GM19397 (cell line): ENCODE measurements around the gene HYAL1.
"Not testable (repeated sequence)": the region's sequence is repeated elsewhere in the genome, so short reads cannot be mapped to it uniquely, and the experiment has no call there.

ENCODE experiments used
- ATAC-seq: cut with Tn5 transposase; IDR thresholded peaks from one replicate; pipeline ENCODE4 v1.9.1; 2021; ENCODE audit warnings: mild to moderate bottlenecking, moderate library complexity; ENCODE audit not compliant: unreplicated experiment

HYAL1 gene

DNA sequence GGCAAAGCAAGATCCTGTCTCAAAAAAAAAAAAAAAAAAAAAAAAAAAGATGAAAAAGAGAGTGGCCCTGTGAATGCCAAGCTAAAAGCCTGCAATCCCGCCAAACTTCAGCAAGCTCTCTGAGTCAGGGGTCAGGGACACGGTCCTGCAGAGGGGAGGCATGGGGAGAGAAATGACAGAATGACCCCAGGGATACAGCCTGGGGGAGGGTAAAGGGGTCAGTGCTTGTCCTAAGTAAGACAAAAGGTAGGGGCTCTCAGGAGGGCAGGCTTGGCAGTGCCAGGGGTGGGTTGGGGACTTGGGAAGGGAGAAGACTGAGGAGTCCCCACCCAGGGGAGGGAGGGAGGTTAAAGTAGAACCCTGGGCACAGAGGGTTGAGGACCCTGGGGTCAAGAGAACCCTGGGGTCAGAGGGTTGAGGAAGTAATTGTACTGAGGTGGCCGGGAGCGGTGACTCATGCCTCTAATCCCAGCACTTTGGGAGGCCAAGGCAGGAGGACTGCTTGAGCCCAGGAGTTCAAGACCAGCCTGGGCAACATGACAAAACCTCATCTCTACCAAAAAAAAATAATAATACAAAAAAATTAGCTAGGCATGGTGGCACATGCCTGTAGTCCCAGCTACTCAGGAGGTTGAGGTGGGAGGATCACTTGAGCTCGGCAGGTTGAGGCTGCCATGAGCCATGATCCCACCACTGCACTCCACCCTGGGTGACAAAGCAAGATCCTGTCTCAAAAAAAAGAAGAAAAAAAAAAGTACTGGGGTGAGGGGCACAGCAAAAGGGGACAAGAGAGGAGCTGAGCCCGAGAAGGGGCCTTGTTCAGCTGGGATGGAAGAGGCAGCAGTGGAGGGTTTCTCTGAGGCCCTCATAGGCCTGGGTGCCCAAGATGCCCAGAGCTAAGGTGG is 39.6 kb downstream of the HYAL1 start:
- ATAC-seq: no peak

DNA sequence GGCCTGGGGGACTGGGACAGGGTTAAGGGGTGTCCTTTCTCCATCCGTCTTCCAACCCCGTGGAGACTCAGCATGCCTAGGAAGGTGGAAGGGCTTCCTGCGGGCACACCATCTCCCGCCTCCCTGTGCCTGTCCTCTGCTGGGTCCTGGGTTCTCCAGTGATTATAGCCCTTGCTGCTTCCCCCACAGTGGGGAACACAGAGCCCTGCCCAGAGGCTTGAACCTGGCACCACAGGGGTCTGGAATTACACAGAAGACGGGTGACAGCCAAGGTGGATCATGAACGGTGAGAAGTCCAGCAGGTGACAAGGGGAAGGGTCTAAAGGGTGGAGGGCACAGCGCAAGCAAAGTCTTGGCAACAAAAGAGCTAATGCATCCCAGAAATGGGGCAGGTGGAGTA is 40.6 kb downstream of the HYAL1 start:
- ATAC-seq: no peak

DNA sequence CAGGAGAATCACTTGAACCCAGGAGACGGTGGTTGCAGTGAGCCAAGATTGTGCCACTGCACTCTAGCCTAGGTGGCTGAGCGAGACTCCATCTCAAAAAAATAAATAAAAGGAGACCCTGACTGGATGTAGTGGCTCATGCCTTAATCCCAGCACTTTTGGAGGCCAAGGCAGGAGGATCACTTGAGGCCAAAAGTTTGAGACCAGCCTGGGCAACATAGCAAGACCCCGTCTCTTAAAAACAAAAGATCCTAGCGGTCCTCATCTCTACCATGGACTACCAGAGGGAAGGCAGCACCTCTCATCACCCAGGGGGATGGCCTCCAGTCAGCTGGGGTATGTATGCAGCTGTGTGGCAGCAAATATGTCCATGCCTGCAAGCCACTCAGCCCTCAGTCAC is 41.2 kb downstream of the HYAL1 start:
- not testable (repeated sequence) for ATAC-seq

DNA sequence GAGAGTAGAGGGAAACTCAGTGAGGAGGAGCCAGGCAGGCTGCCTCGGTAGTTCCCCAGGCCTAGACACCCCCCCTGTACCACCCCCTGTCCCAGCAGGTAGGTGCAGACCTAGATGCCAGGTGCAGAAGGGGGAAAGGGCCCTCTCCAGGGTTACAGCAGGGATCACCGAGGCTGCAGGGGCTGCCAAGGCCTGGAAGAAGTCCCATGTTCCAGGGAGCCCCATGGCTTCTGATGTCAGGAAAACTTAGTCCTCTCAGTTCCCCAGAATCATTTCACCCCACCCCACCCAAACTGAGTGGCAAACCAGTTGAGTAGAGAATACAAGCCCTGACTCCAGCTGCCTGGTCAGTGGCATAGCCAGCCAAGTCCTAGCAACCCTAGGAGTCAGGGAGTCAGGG is 41.9 kb downstream of the HYAL1 start:
- ATAC-seq: no peak

DNA sequence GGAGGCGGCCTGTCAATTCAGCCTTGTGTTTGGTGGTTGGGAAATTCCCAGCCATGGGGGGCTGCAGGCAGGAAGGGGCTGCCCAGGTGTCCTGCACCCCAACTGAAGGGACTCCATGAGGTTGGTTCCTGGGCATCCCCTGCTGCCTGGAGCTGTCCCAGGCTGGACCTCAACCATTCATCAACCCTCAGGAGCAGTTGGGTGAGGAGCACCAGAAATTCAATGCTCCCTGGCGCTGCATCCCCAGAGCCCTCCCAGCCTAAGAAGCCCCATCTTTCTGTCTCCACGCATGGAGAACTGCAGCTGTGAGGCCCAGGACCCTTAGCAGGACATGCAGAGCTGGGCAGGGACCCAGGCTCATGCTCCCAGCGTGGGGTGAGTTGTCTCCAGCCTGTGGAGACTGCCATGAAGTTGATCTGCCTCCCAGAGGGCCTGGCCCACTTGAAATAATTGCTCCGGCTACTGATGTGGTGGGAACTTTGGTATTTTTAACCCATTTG is 42.4 kb downstream of the HYAL1 start:
- no peak for ATAC-seq

DNA sequence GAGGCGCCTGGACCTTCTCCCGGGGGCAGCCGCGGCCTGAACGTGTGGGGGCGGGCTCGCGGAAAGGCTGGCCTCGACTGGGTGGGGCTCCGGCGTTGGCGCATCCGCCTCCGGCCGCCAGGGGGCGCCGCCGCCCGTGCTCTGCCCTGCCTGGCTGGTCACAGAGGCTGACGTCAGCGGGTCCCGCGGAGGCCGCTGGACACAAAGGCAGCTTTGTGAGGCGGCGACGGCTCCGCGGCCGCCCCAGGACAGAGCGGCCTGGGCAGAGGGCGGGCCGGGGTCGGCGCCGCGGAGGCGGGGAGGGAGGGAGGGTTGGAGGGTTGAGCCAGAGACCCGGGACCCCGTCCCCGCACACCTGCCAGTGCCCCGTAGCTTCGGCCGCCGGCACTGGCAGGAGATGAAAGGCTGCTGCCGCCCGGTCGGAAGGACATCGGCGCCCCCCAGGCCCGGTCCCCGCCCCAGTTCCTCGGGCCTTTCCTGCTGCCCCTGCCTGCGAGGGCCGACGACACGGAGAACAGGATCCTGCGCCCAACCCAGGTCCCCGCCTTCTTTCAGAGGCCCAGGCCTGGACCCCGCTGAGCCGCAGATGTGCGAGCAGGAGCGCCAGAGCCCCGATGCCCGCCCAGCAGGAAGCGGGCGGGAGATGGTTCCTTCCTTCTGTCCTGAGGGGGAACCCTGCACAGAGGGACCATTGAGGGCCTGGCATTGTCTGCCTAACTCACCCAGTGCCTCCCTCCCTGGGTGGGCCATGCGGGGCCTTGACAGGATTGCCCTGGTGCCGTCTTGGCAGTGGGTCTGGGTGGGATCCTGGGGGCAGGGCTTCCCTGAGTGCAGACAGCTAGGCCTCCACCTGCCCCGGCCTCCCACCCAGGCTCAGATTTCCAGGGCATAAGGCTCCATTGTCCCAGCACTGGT is 43.1 kb downstream of the HYAL1 start:
- ATAC-seq: peak; percentile 78

DNA sequence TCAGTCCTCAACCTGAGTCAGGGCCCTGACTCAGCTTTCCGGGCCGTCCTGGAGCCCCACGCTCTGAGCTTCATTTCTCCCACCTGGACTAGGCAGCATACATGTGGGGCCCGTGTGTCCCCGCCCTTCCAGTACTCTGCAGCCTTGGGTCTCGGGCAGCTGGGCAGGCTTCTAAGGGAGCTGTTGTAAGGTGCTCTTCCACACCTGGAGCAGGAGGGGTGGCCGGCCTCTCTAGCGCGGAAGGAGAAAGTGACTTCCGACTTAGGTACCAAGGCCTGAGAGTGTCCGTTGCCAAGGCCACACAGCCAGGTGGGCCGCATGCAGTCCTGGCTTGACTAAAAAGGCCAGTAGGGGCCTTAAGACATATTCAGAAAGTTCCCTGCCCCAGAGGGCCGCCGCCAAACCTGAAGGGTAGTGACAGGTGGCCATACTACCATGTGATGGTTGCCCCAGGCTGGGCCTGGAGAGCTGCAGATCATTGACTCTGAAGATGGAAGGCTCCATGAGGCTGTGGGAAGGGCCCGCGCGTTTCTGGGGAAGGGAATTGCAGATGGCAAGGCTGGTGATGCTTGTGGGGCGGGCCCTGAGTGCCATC is 43.8 kb downstream of the HYAL1 start:
- peak; percentile 12 for ATAC-seq

DNA sequence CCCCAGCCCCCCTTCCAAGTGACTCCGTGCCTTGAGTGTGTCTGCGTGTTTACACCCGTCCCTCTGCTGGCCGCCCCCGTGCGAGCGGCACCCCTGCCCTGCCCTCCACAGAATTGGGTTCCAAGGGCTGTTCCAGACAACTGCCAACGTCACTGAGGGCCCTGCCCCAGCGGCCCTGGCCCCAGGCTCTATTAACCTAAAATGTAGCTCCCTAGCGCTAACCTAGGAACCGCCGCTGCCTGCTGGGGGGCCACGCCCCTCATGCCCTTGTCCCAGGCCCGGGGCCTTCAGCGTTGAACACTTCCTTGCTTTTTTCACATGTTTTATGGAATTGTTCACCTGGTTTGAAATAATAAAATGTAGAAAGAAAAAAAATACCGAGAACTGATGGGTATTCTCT is 44.4 kb downstream of the HYAL1 start:
- no peak for ATAC-seq

DNA sequence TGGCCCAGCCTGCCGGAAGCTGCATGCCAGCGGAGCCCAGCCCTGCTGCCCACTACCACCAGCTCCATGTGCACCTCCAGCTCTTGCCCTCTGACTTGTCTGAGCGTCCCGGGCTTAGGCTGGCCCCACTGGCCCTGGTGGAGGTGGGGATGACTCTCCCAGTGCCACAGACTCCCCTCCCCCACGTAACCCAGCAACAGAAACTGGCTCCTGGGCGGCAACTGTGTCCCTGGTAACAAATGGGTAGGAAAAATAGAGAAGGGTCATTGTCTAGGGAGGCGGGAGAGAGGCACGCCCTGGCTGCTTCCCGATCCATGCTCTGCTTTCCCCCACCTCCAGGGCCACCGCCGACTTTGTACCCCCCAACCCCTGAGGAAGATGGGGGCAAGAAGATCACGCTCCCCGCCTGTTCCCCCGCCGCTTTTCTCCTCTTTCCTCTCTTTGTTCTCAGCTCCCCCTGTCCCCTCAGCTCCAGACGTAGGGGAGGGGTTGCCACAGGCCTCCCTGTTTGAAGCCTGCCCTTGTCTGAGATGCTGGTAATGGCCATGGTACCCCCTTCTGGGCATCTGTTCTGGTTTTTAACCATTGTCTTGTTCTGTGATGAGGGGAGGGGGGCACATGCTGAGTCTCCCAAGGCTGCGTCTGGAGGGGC is 45.2 kb downstream of the HYAL1 start:
- ATAC-seq: no peak

DNA sequence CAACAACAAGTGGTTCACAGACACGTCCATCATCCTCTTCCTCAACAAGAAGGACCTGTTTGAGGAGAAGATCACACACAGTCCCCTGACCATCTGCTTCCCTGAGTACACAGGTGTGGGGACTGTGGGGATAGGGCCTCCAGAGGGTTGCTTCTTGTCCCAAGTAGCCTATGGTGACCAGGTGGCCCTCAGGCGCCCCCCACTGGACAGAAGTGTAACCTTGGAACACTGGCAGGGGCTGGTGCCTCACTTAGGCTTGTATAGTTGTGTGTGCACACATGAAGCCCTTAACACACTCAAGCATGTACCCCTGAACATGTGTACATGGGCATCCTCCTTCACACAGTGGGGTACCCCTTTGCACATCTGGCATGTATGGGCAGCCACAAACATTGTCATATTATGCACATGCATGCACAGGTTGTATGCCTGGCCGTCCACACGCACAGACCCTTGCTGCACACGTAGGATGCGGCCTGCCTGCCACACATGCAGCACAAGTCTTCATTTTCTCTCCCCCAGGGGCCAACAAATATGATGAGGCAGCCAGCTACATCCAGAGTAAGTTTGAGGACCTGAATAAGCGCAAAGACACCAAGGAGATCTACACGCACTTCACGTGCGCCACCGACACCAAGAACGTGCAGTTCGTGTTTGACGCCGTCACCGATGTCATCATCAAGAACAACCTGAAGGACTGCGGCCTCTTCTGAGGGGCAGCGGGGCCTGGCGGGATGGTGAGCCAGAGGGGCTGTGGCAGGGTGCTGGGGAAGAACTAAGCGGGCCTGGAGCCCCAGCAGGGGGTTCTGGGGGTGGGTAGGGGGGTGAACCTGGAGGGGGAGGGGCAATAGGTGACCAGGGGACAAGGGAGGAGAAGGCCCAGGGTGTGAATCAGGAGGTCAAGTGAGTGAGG is 46.1 kb downstream of the HYAL1 start:
- ATAC-seq: no peak

DNA sequence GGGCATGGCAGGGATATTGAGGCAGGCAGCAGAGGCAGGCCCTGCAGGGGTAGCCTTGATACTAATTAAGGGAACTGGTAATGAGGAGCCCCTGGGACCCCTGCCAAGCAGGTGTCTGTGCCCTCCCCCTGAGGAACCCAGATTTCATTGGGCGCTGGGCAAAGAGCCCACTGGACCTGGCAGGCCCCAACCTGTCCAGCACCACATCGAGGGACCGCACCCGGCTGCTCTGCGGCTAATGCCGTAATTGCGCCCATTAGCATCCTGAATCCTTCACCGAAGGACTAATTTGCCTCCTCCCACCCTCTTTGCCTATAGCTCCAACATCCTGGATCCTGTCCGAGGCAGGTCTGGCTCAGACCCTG is 48.1 kb downstream of the HYAL1 start:
- no peak for ATAC-seq

DNA sequence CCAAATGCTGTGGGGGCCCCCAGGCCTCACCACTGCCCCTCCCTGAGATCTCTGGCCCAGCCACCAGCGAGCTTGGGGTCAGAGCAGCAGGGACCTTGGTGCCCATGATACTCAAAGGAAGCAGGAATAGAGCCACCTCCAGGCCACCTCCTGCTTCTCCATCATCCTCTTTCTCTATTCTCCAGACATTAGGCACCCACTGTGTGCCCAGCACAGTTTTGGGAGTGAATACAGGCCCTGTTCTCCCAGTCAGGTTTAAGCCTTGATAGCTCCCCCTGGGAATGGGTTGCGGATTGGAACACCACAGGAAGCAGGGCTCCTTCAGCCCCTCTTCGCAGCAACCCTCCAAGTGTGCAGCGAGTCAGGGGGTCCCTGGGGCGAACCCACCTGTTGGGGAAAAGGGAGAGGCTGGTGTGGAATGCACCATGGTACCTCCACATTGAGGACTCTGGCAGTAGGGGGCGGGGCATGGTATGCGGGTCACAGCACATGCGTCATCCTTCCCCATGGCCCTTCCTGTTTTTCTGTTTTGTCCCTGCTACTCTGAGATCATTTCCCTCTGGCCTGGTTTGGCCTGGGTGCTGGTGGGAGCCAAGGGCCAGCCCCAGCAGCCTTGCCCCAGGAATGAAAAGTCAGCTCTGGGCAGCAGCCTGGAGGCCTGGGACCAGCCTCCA is 48.7 kb downstream of the HYAL1 start:
- no peak for ATAC-seq

DNA sequence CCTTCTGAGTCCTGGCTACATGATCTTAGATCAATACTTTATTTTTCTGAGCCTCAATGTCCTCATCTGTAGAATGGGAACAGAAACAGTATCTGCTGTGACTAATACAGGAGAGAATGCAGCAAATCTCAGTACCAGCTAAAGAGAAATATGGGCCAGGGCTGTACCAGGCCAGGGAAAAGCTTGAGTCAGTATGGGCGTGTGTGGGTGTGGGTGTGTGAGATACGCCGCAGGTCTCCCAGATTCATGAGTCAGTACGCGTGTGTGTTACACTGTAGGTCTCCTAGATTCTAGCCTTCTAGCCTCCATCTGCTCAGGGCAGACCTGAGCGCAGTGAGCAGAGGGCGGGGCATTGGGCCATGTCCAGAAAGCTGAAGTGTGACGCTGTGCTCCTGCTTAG is 52.2 kb downstream of the HYAL1 start:
- ATAC-seq: no peak

DNA sequence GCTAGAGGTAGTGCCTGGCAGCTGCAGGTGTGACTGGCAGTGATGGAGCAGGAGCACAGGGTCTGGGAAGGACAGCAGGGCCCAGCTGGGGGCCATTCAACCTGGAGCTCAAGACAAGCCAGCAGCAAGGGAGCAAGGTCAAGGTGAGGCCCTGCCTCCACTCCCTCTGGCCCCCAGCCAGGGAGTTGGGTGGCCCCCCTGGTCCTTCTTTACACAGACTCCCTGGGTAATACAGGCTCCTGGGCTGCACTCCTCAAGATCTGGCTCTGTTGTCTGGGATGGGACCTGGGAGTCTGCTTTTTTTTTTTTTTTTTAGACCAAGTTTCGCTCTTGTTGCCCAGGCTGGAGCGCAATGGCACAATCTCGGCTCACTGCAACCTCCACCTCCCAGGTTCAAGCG is 52.9 kb downstream of the HYAL1 start:
- ATAC-seq: no peak
